HepG2 (cell line): ENCODE measurements around the gene DTNB. TPM values are rescaled to one million over a fixed set of nuclear protein-coding genes. Genes with fewer than 3 reads are reported as not detected.

ENCODE experiments used
- ESRRA ChIP-seq: sonication (generic); formaldehyde crosslinking; IDR thresholded peaks from 2 replicates; pipeline ENCODE4 v1.5.1; 2020; ENCODE audit warnings: mild to moderate bottlenecking, low read depth, missing genetic modification reagents
- ETV5 ChIP-seq: IDR thresholded peaks from 2 replicates; pipeline ENCODE4 v1.6.1; 2018; ENCODE audit warnings: missing biosample characterization, missing genetic modification reagents, inconsistent platforms, borderline replicate concordance
- FOSL2 ChIP-seq: sonication (generic); formaldehyde crosslinking; IDR thresholded peaks from 2 replicates; pipeline ENCODE4 v1.4.0; 2020; ENCODE audit warnings: missing genetic modification reagents
- KLF15 ChIP-seq: sonication (generic); formaldehyde crosslinking; IDR thresholded peaks from 2 replicates; pipeline ENCODE4 v1.8.1; 2023; ENCODE audit warnings: borderline replicate concordance, mild to moderate bottlenecking, inconsistent platforms, missing genetic modification reagents, mixed read lengths
- TEAD2 ChIP-seq: sonication (generic); formaldehyde crosslinking; IDR thresholded peaks from 2 replicates; pipeline ENCODE4 v1.9.0; 2021; ENCODE audit warnings: missing genetic modification reagents
- WIZ ChIP-seq: sonication (generic); formaldehyde crosslinking; IDR thresholded peaks from 2 replicates; pipeline ENCODE4 v1.5.1; 2020; ENCODE audit warnings: mild to moderate bottlenecking, missing genetic modification reagents
- ZNF260 ChIP-seq: sonication (generic); formaldehyde crosslinking; IDR thresholded peaks from 2 replicates; pipeline ENCODE4 v1.4.0; 2020; ENCODE audit warnings: missing genetic modification reagents, low read depth, mild to moderate bottlenecking, borderline replicate concordance
- ZNF296 ChIP-seq: sonication (generic); formaldehyde crosslinking; conservative IDR thresholded peaks from 2 replicates; pipeline ENCODE4 v1.5.0; 2020; ENCODE audit warnings: mild to moderate bottlenecking, missing genetic modification reagents
- ZNF317 ChIP-seq: sonication (generic); formaldehyde crosslinking; IDR thresholded peaks from 2 replicates; pipeline ENCODE4 v1.5.0; 2020; ENCODE audit warnings: mild to moderate bottlenecking, missing genetic modification reagents
- ZNF343 ChIP-seq: sonication (generic); formaldehyde crosslinking; IDR thresholded peaks from 2 replicates; pipeline ENCODE4 v1.4.0; 2020; ENCODE audit warnings: mild to moderate bottlenecking, missing genetic modification reagents
- ZNF501 ChIP-seq: sonication (generic); formaldehyde crosslinking; IDR thresholded peaks from 2 replicates; pipeline ENCODE4 v1.5.1; 2020; ENCODE audit warnings: mild to moderate bottlenecking, moderate library complexity, missing genetic modification reagents
- ZNF564 ChIP-seq: sonication (generic); formaldehyde crosslinking; IDR thresholded peaks from 2 replicates; pipeline ENCODE4 v1.8.1; 2023; ENCODE audit warnings: mild to moderate bottlenecking, missing genetic modification reagents
- ZNF761 ChIP-seq: sonication (generic); formaldehyde crosslinking; conservative IDR thresholded peaks from 2 replicates; pipeline ENCODE4 v1.4.0; 2020; ENCODE audit warnings: mild to moderate bottlenecking, missing genetic modification reagents
- ZNF782 ChIP-seq: sonication (generic); formaldehyde crosslinking; IDR thresholded peaks from 2 replicates; pipeline ENCODE4 v1.4.0; 2020; ENCODE audit warnings: missing genetic modification reagents, mild to moderate bottlenecking, borderline replicate concordance
- polyA plus RNA-seq, 8 experiments: library from polyadenylated mRNA; depleted of rRNA in 3 of 8; stranded (reverse) in 7 of 8; unstranded in 1 of 8; fragments of >200 nt; fragmentation: Illumina TruSeq in 4 of 8; extraction: Trizol in 4 of 8; gene quantifications; 2 replicates each; pipeline versions ENCODE4 v1.2.1 to v1.2.3, GENCODE V29; 2011 to 2016; ENCODE audit warnings: low read depth in 4 of 8, missing spikeins in 1 of 8, mixed read lengths in 1 of 8; ENCODE audit not compliant: insufficient read depth in 1 of 8
- total RNA-seq, 5 experiments: library from RNA; depleted of rRNA; stranded (reverse); fragments of >200 nt; fragmentation: Illumina TruSeq; extraction: Trizol; gene quantifications; 2 replicates each; pipeline ENCODE4 v1.2.3, GENCODE V29; 2016; ENCODE audit warnings: low read depth in 1 of 5
- TF ChIP-seq, protein P1 (sequence below): sonication (generic); formaldehyde crosslinking; IDR thresholded peaks from 2 replicates; pipeline ENCODE4 v1.4.0; 2020; ENCODE audit warnings: missing genetic modification reagents
- TF ChIP-seq, protein P2 (sequence below): sonication (generic); formaldehyde crosslinking; IDR thresholded peaks from 2 replicates; pipeline ENCODE4 v1.8.0; 2022; ENCODE audit warnings: mild to moderate bottlenecking, missing genetic modification reagents, moderate library complexity
- TF ChIP-seq, protein P3 (sequence below): sonication (generic); formaldehyde crosslinking; IDR thresholded peaks from 2 replicates; pipeline ENCODE4 v1.4.0; 2020; ENCODE audit warnings: mild to moderate bottlenecking, missing genetic modification reagents
- TF ChIP-seq, protein P4 (sequence below): sonication (generic); formaldehyde crosslinking; IDR thresholded peaks from 2 replicates; pipeline ENCODE4 v1.5.1; 2020; ENCODE audit warnings: mild to moderate bottlenecking, missing genetic modification reagents, moderate library complexity
- TF ChIP-seq, protein P5 (sequence below): sonication (generic); formaldehyde crosslinking; IDR thresholded peaks from 2 replicates; pipeline ENCODE4 v1.4.0; 2020; ENCODE audit warnings: mild to moderate bottlenecking, low read depth, missing genetic modification reagents

The DTNB gene
- total and polyA plus RNA-seq, 2 of the 13 experiments (the other 11 are each of a cell fraction or from before 2014, with no cell fraction given) = 14.4 to 23.9 TPM

DNA sequence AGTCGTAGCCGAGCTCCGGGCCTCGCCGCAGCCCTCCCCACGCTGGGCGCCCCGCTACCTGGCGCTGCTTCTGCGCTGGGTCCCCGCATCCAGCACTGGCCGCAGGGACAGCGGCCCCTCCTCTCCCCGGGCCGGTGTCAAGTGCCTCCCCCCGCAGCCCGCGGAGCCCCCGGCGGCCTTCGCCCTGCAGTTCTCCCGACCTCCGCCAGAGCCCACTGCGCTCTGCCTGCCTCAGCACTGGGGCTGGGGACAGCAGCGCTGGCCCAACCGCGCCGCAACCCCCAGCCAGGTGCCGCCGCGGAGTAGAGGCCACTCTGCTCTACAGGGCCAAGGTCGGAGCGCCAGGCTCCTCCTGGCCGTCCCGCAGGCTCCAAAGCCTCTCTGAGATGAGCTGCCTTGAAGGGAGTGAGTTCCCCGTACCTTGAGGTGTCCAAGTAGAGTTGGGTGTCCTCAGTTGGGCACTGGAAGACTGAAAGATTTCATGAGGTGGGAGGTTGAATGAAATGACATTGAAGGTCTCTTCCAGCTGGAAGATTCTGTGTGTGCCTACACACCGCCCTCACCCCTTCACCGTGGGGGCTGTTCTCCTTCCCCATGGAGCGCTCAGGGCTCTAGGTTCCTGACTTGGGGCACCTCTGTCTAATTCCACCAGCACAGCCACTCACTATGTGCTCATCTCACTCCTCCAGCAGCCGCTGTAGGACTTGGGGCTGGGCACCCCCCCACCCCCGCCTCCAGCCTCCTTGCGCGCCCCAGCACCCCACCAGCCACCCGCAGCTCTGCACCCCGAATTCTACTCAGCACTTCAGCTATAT is 330.8 kb downstream of the DTNB start (continued):
- TF ChIP-seq TEAD2 (CRISPR knock-in tag) = no peak
- no peak for TF ChIP-seq KLF15 (CRISPR knock-in tag)
- TF ChIP-seq ZNF317 (CRISPR knock-in tag) = peak; percentile 81; the same call in 1 of the 2 replicates
- TF ChIP-seq ZNF260 (CRISPR knock-in tag) = 0 out of 2 replicates have a peak, but pooled peaks have one; percentile 40
- TF ChIP-seq ZNF501 (CRISPR knock-in tag) = peak; percentile 90
- TF ChIP-seq, protein P1, sequence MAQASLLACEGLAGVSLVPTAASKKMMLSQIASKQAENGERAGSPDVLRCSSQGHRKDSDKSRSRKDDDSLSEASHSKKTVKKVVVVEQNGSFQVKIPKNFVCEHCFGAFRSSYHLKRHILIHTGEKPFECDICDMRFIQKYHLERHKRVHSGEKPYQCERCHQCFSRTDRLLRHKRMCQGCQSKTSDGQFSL (CRISPR knock-in tag) = peak; percentile 69
- peak; percentile 58 for TF ChIP-seq FOSL2
- no peak for TF ChIP-seq ZNF564 (CRISPR knock-in tag)
- no peak; the same call in 1 of the 2 replicates for TF ChIP-seq ZNF782 (CRISPR knock-in tag)
- peak; percentile 69 for TF ChIP-seq ETV5 (CRISPR knock-in tag)
- TF ChIP-seq, protein P2, sequence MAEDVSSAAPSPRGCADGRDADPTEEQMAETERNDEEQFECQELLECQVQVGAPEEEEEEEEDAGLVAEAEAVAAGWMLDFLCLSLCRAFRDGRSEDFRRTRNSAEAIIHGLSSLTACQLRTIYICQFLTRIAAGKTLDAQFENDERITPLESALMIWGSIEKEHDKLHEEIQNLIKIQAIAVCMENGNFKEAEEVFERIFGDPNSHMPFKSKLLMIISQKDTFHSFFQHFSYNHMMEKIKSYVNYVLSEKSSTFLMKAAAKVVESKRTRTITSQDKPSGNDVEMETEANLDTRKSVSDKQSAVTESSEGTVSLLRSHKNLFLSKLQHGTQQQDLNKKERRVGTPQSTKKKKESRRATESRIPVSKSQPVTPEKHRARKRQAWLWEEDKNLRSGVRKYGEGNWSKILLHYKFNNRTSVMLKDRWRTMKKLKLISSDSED (CRISPR knock-in tag) = no peak
- TF ChIP-seq, protein P3, sequence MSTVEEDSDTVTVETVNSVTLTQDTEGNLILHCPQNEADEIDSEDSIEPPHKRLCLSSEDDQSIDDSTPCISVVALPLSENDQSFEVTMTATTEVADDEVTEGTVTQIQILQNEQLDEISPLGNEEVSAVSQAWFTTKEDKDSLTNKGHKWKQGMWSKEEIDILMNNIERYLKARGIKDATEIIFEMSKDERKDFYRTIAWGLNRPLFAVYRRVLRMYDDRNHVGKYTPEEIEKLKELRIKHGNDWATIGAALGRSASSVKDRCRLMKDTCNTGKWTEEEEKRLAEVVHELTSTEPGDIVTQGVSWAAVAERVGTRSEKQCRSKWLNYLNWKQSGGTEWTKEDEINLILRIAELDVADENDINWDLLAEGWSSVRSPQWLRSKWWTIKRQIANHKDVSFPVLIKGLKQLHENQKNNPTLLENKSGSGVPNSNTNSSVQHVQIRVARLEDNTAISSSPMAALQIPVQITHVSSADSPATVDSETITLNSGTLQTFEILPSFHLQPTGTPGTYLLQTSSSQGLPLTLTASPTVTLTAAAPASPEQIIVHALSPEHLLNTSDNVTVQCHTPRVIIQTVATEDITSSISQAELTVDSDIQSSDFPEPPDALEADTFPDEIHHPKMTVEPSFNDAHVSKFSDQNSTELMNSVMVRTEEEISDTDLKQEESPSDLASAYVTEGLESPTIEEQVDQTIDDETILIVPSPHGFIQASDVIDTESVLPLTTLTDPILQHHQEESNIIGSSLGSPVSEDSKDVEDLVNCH = no peak
- TF ChIP-seq ESRRA = peak; percentile 65; the same call in 1 of the 2 replicates
- TF ChIP-seq, protein P4, sequence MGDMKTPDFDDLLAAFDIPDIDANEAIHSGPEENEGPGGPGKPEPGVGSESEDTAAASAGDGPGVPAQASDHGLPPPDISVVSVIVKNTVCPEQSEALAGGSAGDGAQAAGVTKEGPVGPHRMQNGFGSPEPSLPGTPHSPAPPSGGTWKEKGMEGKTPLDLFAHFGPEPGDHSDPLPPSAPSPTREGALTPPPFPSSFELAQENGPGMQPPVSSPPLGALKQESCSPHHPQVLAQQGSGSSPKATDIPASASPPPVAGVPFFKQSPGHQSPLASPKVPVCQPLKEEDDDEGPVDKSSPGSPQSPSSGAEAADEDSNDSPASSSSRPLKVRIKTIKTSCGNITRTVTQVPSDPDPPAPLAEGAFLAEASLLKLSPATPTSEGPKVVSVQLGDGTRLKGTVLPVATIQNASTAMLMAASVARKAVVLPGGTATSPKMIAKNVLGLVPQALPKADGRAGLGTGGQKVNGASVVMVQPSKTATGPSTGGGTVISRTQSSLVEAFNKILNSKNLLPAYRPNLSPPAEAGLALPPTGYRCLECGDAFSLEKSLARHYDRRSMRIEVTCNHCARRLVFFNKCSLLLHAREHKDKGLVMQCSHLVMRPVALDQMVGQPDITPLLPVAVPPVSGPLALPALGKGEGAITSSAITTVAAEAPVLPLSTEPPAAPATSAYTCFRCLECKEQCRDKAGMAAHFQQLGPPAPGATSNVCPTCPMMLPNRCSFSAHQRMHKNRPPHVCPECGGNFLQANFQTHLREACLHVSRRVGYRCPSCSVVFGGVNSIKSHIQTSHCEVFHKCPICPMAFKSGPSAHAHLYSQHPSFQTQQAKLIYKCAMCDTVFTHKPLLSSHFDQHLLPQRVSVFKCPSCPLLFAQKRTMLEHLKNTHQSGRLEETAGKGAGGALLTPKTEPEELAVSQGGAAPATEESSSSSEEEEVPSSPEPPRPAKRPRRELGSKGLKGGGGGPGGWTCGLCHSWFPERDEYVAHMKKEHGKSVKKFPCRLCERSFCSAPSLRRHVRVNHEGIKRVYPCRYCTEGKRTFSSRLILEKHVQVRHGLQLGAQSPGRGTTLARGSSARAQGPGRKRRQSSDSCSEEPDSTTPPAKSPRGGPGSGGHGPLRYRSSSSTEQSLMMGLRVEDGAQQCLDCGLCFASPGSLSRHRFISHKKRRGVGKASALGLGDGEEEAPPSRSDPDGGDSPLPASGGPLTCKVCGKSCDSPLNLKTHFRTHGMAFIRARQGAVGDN (CRISPR knock-in tag) = peak; percentile 86
- peak; percentile 94 for TF ChIP-seq ZNF761 (CRISPR knock-in tag)
- TF ChIP-seq ZNF296 (CRISPR knock-in tag) = peak; percentile 83
- TF ChIP-seq, protein P5, sequence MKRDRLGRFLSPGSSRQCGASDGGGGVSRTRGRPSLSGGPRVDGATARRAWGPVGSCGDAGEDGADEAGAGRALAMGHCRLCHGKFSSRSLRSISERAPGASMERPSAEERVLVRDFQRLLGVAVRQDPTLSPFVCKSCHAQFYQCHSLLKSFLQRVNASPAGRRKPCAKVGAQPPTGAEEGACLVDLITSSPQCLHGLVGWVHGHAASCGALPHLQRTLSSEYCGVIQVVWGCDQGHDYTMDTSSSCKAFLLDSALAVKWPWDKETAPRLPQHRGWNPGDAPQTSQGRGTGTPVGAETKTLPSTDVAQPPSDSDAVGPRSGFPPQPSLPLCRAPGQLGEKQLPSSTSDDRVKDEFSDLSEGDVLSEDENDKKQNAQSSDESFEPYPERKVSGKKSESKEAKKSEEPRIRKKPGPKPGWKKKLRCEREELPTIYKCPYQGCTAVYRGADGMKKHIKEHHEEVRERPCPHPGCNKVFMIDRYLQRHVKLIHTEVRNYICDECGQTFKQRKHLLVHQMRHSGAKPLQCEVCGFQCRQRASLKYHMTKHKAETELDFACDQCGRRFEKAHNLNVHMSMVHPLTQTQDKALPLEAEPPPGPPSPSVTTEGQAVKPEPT (CRISPR knock-in tag) = peak; percentile 77; the same call in 1 of the 2 replicates
- peak; percentile 81; the same call in 1 of the 2 replicates for TF ChIP-seq WIZ (CRISPR knock-in tag)
- peak; percentile 88 for TF ChIP-seq ZNF343 (CRISPR knock-in tag)
